ENCODE data around the gene PSME4. TPM values are rescaled to one million over a fixed set of nuclear protein-coding genes. Genes with fewer than 3 reads are reported as not detected.

The PSME4 gene
- total RNA-seq, 1 donor from 2014 or later: 87.6 TPM

- H3K4me3 Mint-ChIP-seq (ENCODE audit: unreplicated experiment): no peak overlapping the region
- no peaks in the 10 kb centered on the region for H3K36me3 Mint-ChIP-seq (ENCODE audit: unreplicated experiment)
- H3K9me3 Mint-ChIP-seq (ENCODE audit: unreplicated experiment): no peaks in the 10 kb centered on the region
- no peak overlapping the region for H3K27ac Mint-ChIP-seq (ENCODE audit: unreplicated experiment)
- no peak for DNase-seq
- no peak for TF ChIP-seq CTCF (IDR thresholded peaks at IDR 0.05; ENCODE audit: partially characterized antibody, unreplicated experiment)
- H3K4me1 Mint-ChIP-seq (ENCODE audit: low read depth, unreplicated experiment): no peaks in the 10 kb centered on the region
- no peaks in the 10 kb centered on the region for H3K27me3 Mint-ChIP-seq (ENCODE audit: unreplicated experiment)
Measured at GRCh38 chr2:53818854-53819435, 151.8 kb downstream of the PSME4 start.

Small RNAs within 50 kb of the gene (microRNA-seq; reads per million reads assigned to microRNA genes)
- 0.69 reads per million for gene MIR3682 (ENCODE audit: unreplicated experiment)

Other genes with a start within 250 kb of the PSME4 start
- gene CHAC2, start 203.2 kb downstream of the PSME4 start, total RNA-seq (ENCODE audit: unreplicated experiment): 1.7 TPM
- gene ASB3, start 184.0 kb downstream of the PSME4 start, total RNA-seq (ENCODE audit: unreplicated experiment): 25.3 TPM
- gene ERLEC1, start 183.9 kb downstream of the PSME4 start, total RNA-seq (ENCODE audit: unreplicated experiment): 20.9 TPM
- 5.6 TPM for gene GPR75, start 111.0 kb downstream of the PSME4 start, total RNA-seq (ENCODE audit: unreplicated experiment)
- gene ACYP2, start 144.6 kb upstream of the PSME4 start, total RNA-seq (ENCODE audit: unreplicated experiment): 8.4 TPM

Data from glutamatergic neuron (in vitro differentiated cells).